Eye (tissue), 1 donor: Measurements from ENCODE around the gene PLEKHH2.
"Not testable (repeated sequence)": the region's sequence is repeated elsewhere in the genome, so short reads cannot be mapped to it uniquely, and the experiment has no call there.

ENCODE experiments used
- DNase-seq: peaks from one replicate; pipeline ENCODE4 v3.0.0-alpha.2; 2015

The PLEKHH2 gene

DNA sequence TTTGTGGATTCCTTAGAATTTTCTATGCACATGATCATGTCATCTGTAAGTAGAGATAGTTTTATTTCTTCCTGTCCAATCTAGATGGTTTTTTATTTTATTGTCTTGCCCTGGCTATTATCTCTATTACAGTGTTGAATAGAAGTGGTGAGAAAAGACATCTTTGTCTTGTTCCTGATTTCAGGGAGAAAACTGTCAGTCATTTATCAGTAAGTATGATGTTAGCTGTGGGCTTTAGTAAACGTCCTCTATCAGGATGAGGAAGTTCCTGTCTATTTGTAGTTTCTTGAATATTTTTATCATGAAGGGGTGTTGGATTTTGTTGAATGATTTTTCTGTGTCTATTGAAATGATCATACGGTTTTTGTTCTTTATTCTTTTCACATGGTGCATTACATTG lies 5.3 kb downstream of the PLEKHH2 start:
- no peak for DNase-seq

DNA sequence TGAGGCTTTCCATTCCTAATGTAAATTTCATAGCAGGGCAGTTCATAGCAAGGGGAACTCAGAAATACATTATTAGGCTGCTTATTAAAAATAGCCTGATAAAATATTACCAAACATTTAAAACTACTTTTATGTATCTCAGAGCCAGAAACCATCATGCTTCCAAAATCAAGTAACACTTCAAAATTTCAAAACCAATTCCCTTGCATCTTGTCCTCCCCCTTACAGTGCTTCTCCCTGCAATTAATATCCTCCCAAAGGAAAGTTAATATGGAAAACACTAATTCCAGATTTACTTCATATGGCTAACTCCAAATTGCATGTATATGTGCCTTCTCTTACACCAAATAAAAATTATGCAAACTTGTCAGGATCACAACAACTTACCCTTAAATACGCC lies 6.6 kb downstream of the PLEKHH2 start:
- DNase-seq = no peak

GRCh38 chr2:43648994-43649701 lies 12.1 kb downstream of the PLEKHH2 start:
- DNase-seq = no peak

GRCh38 chr2:43653506-43653905 lies 16.4 kb downstream of the PLEKHH2 start:
- no peak for DNase-seq

DNA sequence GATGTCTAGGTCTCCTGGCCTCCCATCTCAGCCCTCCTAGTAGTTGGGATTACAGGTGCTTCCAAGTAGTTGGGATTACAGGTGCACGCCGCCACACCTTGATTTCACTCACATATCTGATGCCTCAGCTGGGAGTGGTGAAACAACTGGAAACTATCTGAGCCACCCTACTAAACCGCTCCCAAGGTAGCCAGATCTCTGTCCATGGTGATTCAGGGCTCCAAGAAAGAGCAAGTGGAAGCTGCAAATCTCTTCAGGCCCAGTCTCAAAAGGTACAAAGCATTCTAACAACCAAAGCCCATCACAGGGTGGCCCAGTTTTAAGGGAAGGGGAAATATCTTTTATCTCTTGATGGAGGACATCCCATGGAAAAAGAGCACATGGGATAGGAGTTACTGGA lies 20.2 kb downstream of the PLEKHH2 start:
- no peak for DNase-seq

- DNase-seq = no peak
Measured at GRCh38 chr2:43675646-43676321, 38.7 kb downstream of the PLEKHH2 start.

DNA sequence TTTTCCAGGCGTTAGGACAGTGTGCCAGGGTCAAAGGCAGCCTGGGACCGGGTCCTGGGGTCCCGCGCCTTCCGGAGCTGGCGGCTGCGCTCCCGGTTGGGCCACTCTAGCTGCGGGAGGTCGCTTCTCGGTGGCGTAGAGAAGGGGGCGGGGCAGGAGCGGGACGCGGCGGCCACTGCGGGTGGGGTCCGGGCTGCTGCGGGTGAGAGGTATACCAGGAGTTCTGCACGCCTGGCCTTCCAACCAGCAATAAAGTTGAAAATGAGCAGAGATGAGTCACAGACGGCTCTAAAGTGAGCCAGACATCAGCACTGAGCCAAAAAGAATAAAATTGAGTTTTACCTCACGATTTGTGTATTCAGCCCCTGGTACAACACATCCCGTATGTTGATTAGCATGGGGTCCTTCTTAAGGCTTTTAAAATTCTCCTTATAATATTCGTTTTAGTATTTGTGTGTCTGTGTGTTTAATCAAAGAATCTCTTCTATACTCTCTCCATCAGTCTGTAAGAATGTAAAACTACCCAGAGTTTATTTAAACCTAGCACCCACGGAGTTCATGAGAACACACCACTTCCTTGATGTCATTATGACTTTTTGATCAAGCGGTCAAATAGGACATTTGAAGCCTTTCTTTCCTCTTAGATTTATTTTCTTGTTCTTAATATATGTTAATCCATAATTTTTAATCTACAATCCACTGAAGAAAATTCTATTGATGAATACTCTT lies 39.4 kb downstream of the PLEKHH2 start, which contains the start of gene C1GALT1C1L:
TSS of gene C1GALT1C1L (minus strand) at position 108 of the 729 bp plus-strand sequence. CDS start at position 1, 107 bp downstream.
- DNase-seq = peak; percentile 58

- not testable (repeated sequence) for DNase-seq
Measured at GRCh38 chr2:43677783-43678182, 40.7 kb downstream of the PLEKHH2 start.

GRCh38 chr2:43685357-43685756 lies 48.3 kb downstream of the PLEKHH2 start:
- DNase-seq = no peak

DNA sequence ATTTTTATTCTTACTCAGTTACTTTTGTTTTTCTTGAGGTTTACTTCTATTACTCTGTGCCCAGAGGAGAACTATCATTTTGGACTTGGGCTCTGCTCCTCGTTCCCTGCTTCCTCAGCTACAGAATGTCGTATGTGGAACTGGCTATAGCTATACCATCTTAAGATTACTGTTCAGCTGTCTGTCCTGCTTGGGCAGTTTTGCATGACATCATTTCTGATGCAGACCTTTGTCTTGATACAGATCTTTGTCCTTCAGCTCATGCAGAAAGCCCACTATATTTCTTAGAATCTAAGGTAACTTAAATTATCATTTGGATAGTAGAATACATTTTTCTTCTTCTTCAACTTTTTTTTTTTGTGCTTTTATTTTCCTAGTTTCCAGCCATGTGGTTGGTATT lies 52.9 kb downstream of the PLEKHH2 start:
- DNase-seq = no peak

DNA sequence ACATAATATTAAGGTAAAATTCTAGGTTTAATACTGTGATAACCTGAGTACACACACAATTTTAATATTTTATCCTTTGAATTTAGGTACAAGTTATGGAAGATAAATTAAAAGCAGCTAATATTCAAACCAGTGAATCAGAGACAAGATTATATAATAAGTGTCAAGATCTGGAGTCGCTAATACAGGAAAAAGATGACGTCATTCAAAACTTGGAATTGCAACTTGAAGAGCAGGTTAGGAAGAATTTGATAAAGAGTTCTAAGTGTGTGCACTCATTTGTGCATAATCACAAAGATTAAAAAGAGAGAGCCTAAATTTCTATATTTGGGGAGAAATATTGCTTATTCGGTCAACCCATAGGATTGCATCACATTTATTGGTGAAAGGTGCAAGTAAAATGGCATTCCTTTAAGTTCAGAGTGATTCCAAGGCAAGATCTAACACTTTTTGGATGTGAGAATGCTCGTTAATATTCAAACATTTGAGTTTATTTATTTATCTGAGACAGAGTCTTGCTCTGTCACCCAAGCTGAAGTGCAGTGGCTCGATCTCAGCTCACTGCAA lies 55.5 kb downstream of the PLEKHH2 start:
- no peak for DNase-seq

GRCh38 chr2:43698140-43698539 lies 61.1 kb downstream of the PLEKHH2 start:
- DNase-seq = not testable (repeated sequence)

DNA sequence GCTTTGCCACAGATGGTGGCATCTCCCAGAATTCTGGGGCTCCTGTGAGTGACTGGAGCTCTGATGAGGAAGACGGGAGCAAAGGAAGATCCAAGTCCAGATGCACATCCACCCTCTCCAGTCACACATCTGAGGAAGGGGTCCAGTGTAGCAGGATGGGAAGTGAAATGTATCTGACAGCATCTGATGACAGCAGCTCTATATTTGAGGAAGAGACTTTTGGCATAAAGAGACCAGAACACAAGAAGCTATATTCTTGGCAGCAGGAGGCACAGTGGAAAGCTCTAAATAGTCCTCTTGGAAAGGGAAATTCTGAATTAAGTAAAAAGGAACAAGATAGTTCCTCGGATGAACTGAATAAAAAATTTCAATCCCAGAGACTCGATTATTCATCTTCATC lies 62.7 kb downstream of the PLEKHH2 start:
- no peak for DNase-seq

GRCh38 chr2:43701111-43701510 lies 64.1 kb downstream of the PLEKHH2 start:
- no peak for DNase-seq

DNA sequence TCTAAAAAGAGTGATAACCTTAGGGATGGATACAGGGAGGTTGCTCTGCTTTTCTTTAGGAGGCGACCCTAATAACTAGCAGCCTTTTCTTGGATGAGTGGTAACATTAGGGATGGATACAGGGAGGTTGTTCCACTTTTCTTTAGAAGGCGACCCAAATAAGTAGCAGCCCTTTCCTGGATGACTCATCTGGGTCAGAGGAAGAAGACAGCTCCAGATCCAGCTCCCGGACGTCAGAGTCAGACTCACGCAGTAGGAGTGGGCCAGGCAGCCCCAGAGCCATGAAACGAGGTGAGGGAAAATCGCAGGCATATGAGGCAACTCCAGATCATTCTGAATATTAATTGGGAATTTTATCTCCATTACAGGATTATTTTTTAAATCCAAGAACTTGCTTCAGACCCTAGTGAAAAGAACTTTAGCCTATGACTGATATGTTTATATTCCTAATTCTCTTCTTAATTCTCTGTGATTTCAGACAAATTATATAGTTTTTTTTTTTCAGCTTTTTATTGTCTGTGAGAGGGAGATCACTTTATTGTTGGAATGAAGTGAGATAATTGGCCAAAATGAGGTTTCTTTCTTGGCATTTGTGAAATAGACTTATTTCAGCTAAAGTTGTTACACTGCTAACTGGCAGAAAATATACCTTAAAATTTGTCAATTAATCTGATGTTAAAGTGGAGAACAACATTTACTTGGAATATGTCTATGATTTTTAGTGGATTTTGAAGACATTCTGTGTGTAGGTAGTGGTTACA lies 70.4 kb downstream of the PLEKHH2 start:
- no peak for DNase-seq

GRCh38 chr2:43708178-43708577 lies 71.1 kb downstream of the PLEKHH2 start:
- no peak for DNase-seq

GRCh38 chr2:43708891-43709290 lies 71.8 kb downstream of the PLEKHH2 start:
- DNase-seq = no peak

GRCh38 chr2:43710866-43711265 lies 73.8 kb downstream of the PLEKHH2 start:
- no peak for DNase-seq

GRCh38 chr2:43714164-43714563 lies 77.1 kb downstream of the PLEKHH2 start:
- no peak for DNase-seq

DNA sequence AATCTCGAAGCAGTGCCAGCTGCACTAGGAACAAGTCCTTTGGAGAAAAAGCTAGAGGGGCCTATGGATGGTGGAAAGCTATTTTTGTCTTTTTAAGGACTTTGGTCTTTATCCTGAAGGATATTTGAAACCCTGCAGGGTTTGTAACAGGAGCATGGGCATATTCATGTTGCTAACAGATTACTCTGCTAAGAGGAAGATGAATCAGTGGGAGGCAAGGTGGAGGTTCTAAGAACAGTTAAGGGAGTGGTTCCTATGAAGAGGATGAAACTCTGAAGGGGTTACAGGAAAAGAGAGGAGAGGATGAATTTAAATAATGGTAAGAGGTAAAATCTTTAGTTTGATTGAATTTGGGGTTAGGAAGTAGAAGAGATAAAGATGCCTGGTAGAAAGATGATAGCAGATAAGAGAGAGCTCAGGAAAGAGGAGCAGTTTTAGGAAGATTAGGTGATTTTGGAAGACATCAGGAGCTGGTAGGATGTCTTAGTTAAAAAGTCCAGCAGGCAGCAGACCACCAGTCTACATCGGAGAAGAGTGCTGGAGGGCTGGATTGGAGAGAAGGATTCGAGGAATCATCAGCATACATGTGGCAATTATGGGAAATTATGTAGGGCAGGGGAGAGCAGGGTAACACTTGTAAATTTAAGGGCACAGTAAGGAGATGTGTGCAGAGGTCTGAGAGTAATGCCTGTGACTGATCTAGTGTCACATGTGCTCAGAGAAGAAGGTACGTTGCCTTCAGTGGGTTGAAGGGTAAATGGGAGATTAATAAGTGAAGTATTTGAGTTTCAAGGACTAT lies 78.4 kb downstream of the PLEKHH2 start:
- no peak for DNase-seq

- no peak for DNase-seq
Measured at GRCh38 chr2:43717322-43717721, 80.3 kb downstream of the PLEKHH2 start.
